ENCODE data around the gene TBC1D22A. TPM values are rescaled to one million over a fixed set of nuclear protein-coding genes. Genes with fewer than 3 reads are reported as not detected.

Gene TBC1D22A
- total RNA-seq, 4 donors from 2014 or later: 42.6 to 70.4 (median 55.1) TPM

GRCh38 chr22:47201186-47201995 lies 438.9 kb downstream of the TBC1D22A start:
- no peak for TF ChIP-seq CTCF (IDR thresholded peaks at IDR 0.05)
- TF ChIP-seq POLR2A (IDR thresholded peaks at IDR 0.05): no peak
- no peaks in the 10 kb centered on the region for H3K36me3 ChIP-seq
- no peaks in the 10 kb centered on the region for H3K27me3 ChIP-seq
- no peaks in the 10 kb centered on the region for H3K4me1 ChIP-seq
- DNase-seq: peak; percentile 12 to 55 (median 48)
- no peak overlapping the region for H3K27ac ChIP-seq
- H3K9me3 ChIP-seq: no peaks in the 10 kb centered on the region
- H3K4me3 ChIP-seq: no peak overlapping the region

- no peak overlapping the region for H3K27ac ChIP-seq
- no peaks in the 10 kb centered on the region for H3K27me3 ChIP-seq
- no peak overlapping the region for H3K4me3 ChIP-seq
- no peaks in the 10 kb centered on the region for H3K36me3 ChIP-seq
- H3K4me1 ChIP-seq: no peaks in the 10 kb centered on the region
- TF ChIP-seq CTCF (IDR thresholded peaks at IDR 0.05): no peak
- no peak for TF ChIP-seq POLR2A (IDR thresholded peaks at IDR 0.05)
- DNase-seq: peak in 2 of 3 donors; percentile 11 to 36
- no peaks in the 10 kb centered on the region for H3K9me3 ChIP-seq
Observed at GRCh38 chr22:47201996-47202818, 439.8 kb downstream of the TBC1D22A start.

GRCh38 chr22:47202819-47203553 lies 440.5 kb downstream of the TBC1D22A start:
- no peak overlapping the region for H3K4me3 ChIP-seq
- H3K27me3 ChIP-seq: no peaks in the 10 kb centered on the region

GRCh38 chr22:47203554-47203991 lies 441.1 kb downstream of the TBC1D22A start:
- Histone ChIP-seq H3K4me3 (no peak overlapping the region), H3K9me3 (no peaks in the 10 kb centered on the region), H3K36me3 (no peaks in the 10 kb centered on the region), H3K4me1 (no peaks in the 10 kb centered on the region), H3K27me3 (no peaks in the 10 kb centered on the region), H3K27ac (no peak overlapping the region)
- TF ChIP-seq POLR2A (IDR thresholded peaks at IDR 0.05) (no peak), CTCF (IDR thresholded peaks at IDR 0.05) (no peak)
- peak in 1 of 3 donors; percentile 6 for DNase-seq

More at GRCh38 chr22:47202819-47203553, 440.5 kb downstream of the TBC1D22A start:
- H3K36me3 ChIP-seq: no peaks in the 10 kb centered on the region
- H3K4me1 ChIP-seq: no peaks in the 10 kb centered on the region
- H3K27ac ChIP-seq: no peak overlapping the region
- TF ChIP-seq POLR2A (IDR thresholded peaks at IDR 0.05) (no peak), CTCF (IDR thresholded peaks at IDR 0.05) (no peak)
- DNase-seq: peak in 2 of 3 donors; percentile 6 to 28
- H3K9me3 ChIP-seq: no peaks in the 10 kb centered on the region

Measured in Peyer's patch (tissue), 4 donors.